Sigmoid colon (tissue), 4 donors: ENCODE results near the gene DHX16.
A peak's percentile ranks its signal among the peaks of the same experiment; 100 is the strongest.

Experiments used
- EP300 ChIP-seq, 4 donors: sonication (generic); formaldehyde crosslinking; IDR thresholded peaks; one replicate each; pipeline ENCODE4 v1.6.1; 2017; ENCODE audit warnings: antibody characterized with exemption in 4 of 4
- POLR2A ChIP-seq, 2 donors: fragments of 450-650 bp; IDR thresholded peaks; one replicate each; pipeline ENCODE4 v1.6.1; 2016; ENCODE audit warnings: antibody characterized with exemption in 2 of 2, mild to moderate bottlenecking in 2 of 2, moderate library complexity in 2 of 2
- POLR2AphosphoS5 ChIP-seq, 4 donors: sonication (generic); formaldehyde crosslinking; IDR thresholded peaks; one replicate each; pipeline ENCODE4 v1.6.1; 2017; ENCODE audit warnings: antibody characterized with exemption in 4 of 4
- TF ChIP-seq, protein P1 (sequence below), 4 experiments: fragments of 450-650 bp in 3 of 4; fragments of 200-600 bp in 1 of 4; IDR thresholded peaks; one replicate each; pipeline ENCODE4 v1.5.1; 2016 to 2019; ENCODE audit warnings: antibody characterized with exemption in 4 of 4, mild to moderate bottlenecking in 3 of 4, moderate library complexity in 2 of 4

DNA sequence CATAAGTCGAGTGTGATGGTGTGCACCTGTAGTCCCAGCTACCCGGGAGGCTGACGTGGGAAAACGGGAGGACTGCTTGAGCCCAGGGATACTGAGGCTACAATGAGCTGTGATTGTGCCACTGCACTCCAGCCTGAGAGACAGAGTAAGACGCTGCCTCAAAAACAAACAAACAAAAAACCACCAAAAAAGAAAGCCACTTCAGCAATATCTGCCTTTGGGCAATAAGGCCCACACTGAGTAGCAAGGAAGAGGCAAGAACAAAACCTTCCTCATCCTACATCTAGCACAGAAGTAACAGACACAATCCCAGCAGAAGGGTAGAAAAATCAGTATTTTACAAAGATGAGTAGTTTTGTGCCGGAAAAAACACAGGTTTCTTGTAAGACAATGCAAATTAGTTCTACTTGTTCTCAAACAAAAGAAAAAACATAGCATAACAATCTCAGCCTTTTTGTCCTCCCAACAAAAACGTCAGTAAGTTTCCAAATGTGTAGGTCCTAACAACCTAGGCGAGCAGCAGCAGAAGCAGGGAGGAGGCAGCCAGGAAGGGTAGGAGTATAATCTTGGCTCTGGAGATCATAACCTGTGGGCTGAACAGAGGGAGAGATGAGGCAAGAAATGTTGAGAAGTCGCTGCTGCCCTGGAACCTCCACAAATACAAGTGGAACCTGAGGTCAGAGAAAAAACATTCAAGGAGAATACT is 61.5 kb downstream of the DHX16 start:
- TF ChIP-seq, protein P1, sequence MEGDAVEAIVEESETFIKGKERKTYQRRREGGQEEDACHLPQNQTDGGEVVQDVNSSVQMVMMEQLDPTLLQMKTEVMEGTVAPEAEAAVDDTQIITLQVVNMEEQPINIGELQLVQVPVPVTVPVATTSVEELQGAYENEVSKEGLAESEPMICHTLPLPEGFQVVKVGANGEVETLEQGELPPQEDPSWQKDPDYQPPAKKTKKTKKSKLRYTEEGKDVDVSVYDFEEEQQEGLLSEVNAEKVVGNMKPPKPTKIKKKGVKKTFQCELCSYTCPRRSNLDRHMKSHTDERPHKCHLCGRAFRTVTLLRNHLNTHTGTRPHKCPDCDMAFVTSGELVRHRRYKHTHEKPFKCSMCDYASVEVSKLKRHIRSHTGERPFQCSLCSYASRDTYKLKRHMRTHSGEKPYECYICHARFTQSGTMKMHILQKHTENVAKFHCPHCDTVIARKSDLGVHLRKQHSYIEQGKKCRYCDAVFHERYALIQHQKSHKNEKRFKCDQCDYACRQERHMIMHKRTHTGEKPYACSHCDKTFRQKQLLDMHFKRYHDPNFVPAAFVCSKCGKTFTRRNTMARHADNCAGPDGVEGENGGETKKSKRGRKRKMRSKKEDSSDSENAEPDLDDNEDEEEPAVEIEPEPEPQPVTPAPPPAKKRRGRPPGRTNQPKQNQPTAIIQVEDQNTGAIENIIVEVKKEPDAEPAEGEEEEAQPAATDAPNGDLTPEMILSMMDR (IDR thresholded peaks at IDR 0.05) = no peak
- TF ChIP-seq POLR2AphosphoS5 (IDR thresholded peaks at IDR 0.05) (peak in 2 of 4 donors; percentile 1 to 18), POLR2A (IDR thresholded peaks at IDR 0.05) (no peak), EP300 (IDR thresholded peaks at IDR 0.05) (no peak)
